ENCODE measurements around the gene CDCA7L.

DNA sequence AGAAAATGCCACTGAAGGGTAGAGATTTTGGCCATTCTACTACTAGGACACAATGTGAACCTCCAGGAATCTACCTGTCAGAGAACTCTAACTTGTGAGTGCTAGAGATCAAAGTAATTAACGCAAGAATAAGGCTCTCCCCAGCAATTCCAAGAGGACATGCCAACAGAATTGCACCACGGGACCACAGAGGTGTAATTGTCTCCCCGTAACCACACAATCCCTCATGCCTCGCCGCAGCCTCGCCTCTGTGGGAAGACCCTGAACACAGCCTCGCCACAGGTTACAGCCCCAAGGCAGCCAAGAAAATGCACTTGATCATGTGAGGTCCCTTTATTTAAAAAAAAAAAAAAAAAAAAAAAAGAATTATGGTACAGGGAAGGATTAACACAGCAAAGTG is 29.5 kb downstream of the CDCA7L start:
- no peak for TF ChIP-seq POLR2A (IDR thresholded peaks at IDR 0.05)
- TF ChIP-seq, protein P1, sequence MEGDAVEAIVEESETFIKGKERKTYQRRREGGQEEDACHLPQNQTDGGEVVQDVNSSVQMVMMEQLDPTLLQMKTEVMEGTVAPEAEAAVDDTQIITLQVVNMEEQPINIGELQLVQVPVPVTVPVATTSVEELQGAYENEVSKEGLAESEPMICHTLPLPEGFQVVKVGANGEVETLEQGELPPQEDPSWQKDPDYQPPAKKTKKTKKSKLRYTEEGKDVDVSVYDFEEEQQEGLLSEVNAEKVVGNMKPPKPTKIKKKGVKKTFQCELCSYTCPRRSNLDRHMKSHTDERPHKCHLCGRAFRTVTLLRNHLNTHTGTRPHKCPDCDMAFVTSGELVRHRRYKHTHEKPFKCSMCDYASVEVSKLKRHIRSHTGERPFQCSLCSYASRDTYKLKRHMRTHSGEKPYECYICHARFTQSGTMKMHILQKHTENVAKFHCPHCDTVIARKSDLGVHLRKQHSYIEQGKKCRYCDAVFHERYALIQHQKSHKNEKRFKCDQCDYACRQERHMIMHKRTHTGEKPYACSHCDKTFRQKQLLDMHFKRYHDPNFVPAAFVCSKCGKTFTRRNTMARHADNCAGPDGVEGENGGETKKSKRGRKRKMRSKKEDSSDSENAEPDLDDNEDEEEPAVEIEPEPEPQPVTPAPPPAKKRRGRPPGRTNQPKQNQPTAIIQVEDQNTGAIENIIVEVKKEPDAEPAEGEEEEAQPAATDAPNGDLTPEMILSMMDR (IDR thresholded peaks at IDR 0.05) = no peak
